IPS-20b (cell line): ENCODE data around the gene KCNMA1.

ENCODE experiments used
- H3K27ac ChIP-seq: one replicate; pipeline ENCODE4 v1.5.1; 2013; ENCODE audit warnings: low read length
- H3K27me3 ChIP-seq: 2 replicates; pipeline ENCODE4 v1.6.1; 2013; ENCODE audit warnings: mild to moderate bottlenecking, low read length, inconsistent platforms; ENCODE audit not compliant: insufficient read depth
- H3K36me3 ChIP-seq: 2 replicates; pipeline ENCODE4 v1.6.1; 2013; ENCODE audit warnings: low read depth, mild to moderate bottlenecking, inconsistent platforms, low read length, moderate library complexity; ENCODE audit not compliant: insufficient read depth
- H3K4me1 ChIP-seq: 2 replicates; pipeline ENCODE4 v1.6.1; 2013; ENCODE audit warnings: mild to moderate bottlenecking, control low read depth, inconsistent platforms, low read length, moderate library complexity; ENCODE audit not compliant: insufficient read depth
- H3K4me3 ChIP-seq: 2 replicates; pipeline ENCODE4 v1.5.1; 2013; ENCODE audit warnings: mild to moderate bottlenecking, low read length, inconsistent platforms
- H3K9ac ChIP-seq: 2 replicates; pipeline ENCODE4 v1.6.1; 2013; ENCODE audit warnings: low read depth, mild to moderate bottlenecking, inconsistent platforms, low read length, moderate library complexity
- H3K9me3 ChIP-seq: 2 replicates; pipeline ENCODE4 v1.6.1; 2013; ENCODE audit warnings: mild to moderate bottlenecking, low read depth, low read length, inconsistent platforms; ENCODE audit not compliant: insufficient read depth

Gene KCNMA1

DNA sequence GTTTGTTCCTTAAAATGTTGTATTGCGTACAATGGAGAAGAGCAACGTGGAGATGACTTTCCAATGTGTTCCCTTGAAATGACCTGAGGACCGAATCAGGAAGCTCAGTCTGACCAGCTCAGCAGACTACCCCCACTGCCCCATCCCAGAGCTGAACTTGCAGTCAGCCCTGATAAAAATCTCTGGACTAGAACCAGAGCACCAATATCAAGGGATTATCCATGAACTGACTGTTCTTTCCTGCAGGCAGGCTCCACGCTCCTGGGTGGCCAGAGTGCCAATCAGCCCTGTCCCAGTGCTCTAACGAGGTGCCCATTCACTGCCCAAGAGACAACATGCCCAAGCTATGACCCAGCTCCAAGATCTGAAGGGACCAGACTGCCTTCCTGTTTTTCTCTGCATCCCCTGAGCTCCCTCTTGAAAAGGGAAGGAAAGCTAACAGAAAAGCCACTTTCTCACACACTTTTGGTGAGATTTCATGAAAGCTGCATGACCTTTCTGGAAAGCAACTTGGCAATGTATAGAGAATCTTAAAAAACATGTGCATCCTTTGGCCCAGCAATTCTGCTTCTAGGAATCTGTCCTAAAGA is 130.2 kb downstream of the KCNMA1 start:
- H3K9ac ChIP-seq = no peak overlapping the region
- H3K36me3 ChIP-seq = no peaks in the 10 kb centered on the region
- H3K4me1 ChIP-seq = peaks cover 14% of the 10 kb centered on the region
- H3K9me3 ChIP-seq = no peaks in the 10 kb centered on the region
- no peak overlapping the region for H3K27ac ChIP-seq
- no peaks in the 10 kb centered on the region for H3K27me3 ChIP-seq
- H3K4me3 ChIP-seq = no peak overlapping the region

DNA sequence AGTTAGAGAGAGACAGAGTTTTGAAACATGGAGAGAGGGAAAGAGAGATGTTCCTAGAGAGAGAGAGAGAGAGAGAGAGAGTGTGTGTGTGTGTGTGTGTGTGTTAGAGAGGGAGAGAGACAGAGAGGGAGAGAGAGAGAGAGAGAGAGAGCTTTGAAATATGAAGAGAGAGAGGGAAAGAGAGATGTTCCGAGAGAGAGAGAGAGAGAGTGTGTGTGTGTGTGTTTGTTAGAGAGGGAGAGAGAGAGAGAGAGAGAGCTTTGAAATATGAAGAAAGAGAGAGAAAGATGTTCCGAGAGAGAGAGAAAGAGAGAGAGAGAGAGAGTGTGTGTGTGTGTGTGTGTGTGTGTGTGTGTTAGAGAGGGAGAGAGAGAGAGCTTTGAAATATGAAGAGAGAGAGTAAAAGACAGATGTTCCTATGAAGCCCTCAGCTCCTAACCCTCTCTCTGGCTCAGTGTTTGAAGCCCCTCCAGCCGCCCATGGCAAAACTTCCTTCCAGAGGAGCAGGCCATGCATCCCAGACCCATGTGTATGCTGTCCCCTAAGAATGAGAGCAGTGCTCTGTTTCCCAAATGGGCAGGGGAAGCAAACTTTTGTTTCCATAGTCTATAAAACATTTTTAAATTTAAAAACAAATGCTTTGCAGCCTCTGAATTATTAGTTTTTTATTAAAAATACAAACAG is 130.9 kb downstream of the KCNMA1 start:
- H3K27ac ChIP-seq = no peak overlapping the region
- H3K9ac ChIP-seq = no peak overlapping the region
- no peak overlapping the region for H3K4me3 ChIP-seq
- H3K36me3 ChIP-seq = no peaks in the 10 kb centered on the region
- no peaks in the 10 kb centered on the region for H3K9me3 ChIP-seq
- H3K27me3 ChIP-seq = no peaks in the 10 kb centered on the region
- H3K4me1 ChIP-seq = peaks cover 10% of the 10 kb centered on the region

- no peak overlapping the region for H3K27ac ChIP-seq
- no peaks in the 10 kb centered on the region for H3K9me3 ChIP-seq
- no peak overlapping the region for H3K9ac ChIP-seq
- H3K4me1 ChIP-seq = no peaks in the 10 kb centered on the region; the same call in 1 of the 2 replicates
- H3K36me3 ChIP-seq = no peaks in the 10 kb centered on the region
- H3K4me3 ChIP-seq = no peak overlapping the region
- no peaks in the 10 kb centered on the region for H3K27me3 ChIP-seq
Observed at GRCh38 chr10:77505431-77506334, 131.9 kb downstream of the KCNMA1 start.

DNA sequence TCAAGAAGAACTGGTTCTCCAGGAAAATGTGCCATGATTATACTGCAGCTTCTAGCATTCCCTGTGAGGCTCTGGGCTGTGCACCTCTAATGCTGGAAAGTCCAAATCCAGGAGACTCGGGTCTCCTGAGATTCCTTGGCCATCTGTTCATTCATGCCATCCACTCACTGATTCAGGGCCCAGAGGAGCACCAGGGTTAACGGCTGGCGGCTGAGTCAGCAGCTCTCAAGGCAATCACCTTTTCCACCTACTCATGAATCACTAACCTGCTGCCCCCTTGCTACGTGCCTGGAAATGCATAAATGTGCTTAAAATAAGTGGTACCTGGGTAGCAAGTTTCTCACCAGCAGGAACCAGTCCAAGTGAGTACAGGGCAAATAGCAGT is 132.7 kb downstream of the KCNMA1 start:
- H3K4me3 ChIP-seq = no peak overlapping the region
- no peaks in the 10 kb centered on the region for H3K9me3 ChIP-seq
- H3K27ac ChIP-seq = no peak overlapping the region
- no peak overlapping the region for H3K9ac ChIP-seq
- H3K27me3 ChIP-seq = no peaks in the 10 kb centered on the region
- H3K36me3 ChIP-seq = no peaks in the 10 kb centered on the region
- H3K4me1 ChIP-seq = no peaks in the 10 kb centered on the region; the same call in 1 of the 2 replicates

- H3K27ac ChIP-seq = no peak overlapping the region
- no peak overlapping the region for H3K4me3 ChIP-seq
- no peaks in the 10 kb centered on the region for H3K9me3 ChIP-seq
- no peak overlapping the region for H3K9ac ChIP-seq
- H3K36me3 ChIP-seq = no peaks in the 10 kb centered on the region
- H3K27me3 ChIP-seq = no peaks in the 10 kb centered on the region
- no peaks in the 10 kb centered on the region; the same call in 1 of the 2 replicates for H3K4me1 ChIP-seq
Observed at GRCh38 chr10:77504196-77504872, 133.3 kb downstream of the KCNMA1 start.

- H3K4me3 ChIP-seq = no peak overlapping the region
- H3K4me1 ChIP-seq = peaks cover 3% of the 10 kb centered on the region; the same call in 1 of the 2 replicates
- no peaks in the 10 kb centered on the region for H3K36me3 ChIP-seq
- H3K9ac ChIP-seq = no peak overlapping the region
- H3K27me3 ChIP-seq = no peaks in the 10 kb centered on the region
- H3K9me3 ChIP-seq = no peaks in the 10 kb centered on the region
- no peak overlapping the region for H3K27ac ChIP-seq
Observed at GRCh38 chr10:77501846-77502261, 135.8 kb downstream of the KCNMA1 start.

- Histone ChIP-seq H3K4me3 (no peak overlapping the region), H3K36me3 (no peaks in the 10 kb centered on the region), H3K9me3 (no peaks in the 10 kb centered on the region), H3K9ac (no peak overlapping the region), H3K27ac (no peak overlapping the region), H3K4me1 (peaks cover 3% of the 10 kb centered on the region; the same call in 1 of the 2 replicates), H3K27me3 (no peaks in the 10 kb centered on the region)
Observed at GRCh38 chr10:77501152-77501845, 136.3 kb downstream of the KCNMA1 start.

- no peak overlapping the region for H3K4me3 ChIP-seq
- H3K9ac ChIP-seq = no peak overlapping the region
- H3K27me3 ChIP-seq = no peaks in the 10 kb centered on the region
- H3K36me3 ChIP-seq = no peaks in the 10 kb centered on the region
- peaks cover 3% of the 10 kb centered on the region; the same call in 1 of the 2 replicates for H3K4me1 ChIP-seq
- H3K9me3 ChIP-seq = no peaks in the 10 kb centered on the region
- no peak overlapping the region for H3K27ac ChIP-seq
Observed at GRCh38 chr10:77500754-77501151, 136.9 kb downstream of the KCNMA1 start.

- no peaks in the 10 kb centered on the region for H3K9me3 ChIP-seq
- no peak overlapping the region for H3K4me3 ChIP-seq
- H3K27me3 ChIP-seq = no peaks in the 10 kb centered on the region
- 0 out of 2 replicates have a peak, but pooled peaks cover 3% of the 10 kb centered on the region for H3K4me1 ChIP-seq
- no peak overlapping the region for H3K27ac ChIP-seq
- H3K9ac ChIP-seq = no peak overlapping the region
- H3K36me3 ChIP-seq = no peaks in the 10 kb centered on the region
Observed at GRCh38 chr10:77498829-77499228, 138.8 kb downstream of the KCNMA1 start.

DNA sequence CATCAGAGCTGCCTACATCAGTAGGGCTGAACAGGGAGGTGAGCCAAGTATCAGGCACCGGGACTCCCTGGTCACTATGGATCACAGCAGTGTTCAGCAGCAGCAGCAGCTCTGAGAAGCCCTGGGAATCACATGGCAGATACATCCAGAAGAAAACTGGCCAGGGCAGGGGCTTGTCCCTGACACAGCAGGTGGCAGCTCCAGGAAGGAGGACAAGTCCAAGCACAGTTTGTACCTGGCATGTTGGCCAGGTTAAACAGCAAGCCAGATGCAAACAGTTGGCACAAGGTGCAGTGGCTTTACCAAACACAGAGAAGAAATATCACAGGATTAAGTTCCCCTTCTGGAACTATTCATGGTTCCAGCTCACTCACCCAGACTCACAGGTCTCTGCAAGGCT is 139.4 kb downstream of the KCNMA1 start:
- H3K4me1 ChIP-seq = 0 out of 2 replicates have a peak, but pooled peaks cover 3% of the 10 kb centered on the region
- H3K27me3 ChIP-seq = no peaks in the 10 kb centered on the region
- H3K9ac ChIP-seq = no peak overlapping the region
- no peak overlapping the region for H3K4me3 ChIP-seq
- no peaks in the 10 kb centered on the region for H3K9me3 ChIP-seq
- H3K27ac ChIP-seq = no peak overlapping the region
- H3K36me3 ChIP-seq = no peaks in the 10 kb centered on the region

GRCh38 chr10:77497748-77498147 is 139.9 kb downstream of the KCNMA1 start:
- H3K36me3 ChIP-seq = no peaks in the 10 kb centered on the region
- H3K27me3 ChIP-seq = no peaks in the 10 kb centered on the region
- no peak overlapping the region for H3K27ac ChIP-seq
- no peaks in the 10 kb centered on the region for H3K9me3 ChIP-seq
- H3K4me3 ChIP-seq = no peak overlapping the region
- 0 out of 2 replicates have a peak, but pooled peaks cover 3% of the 10 kb centered on the region for H3K4me1 ChIP-seq
- H3K9ac ChIP-seq = no peak overlapping the region
